Activated CD4-positive, alpha-beta T cell treated with anti-CD3 and anti-CD28 coated beads, Interleukin-2, amount 10 ng/mL, durations not matched to agents 7 days and 5 days (primary cell): Measurements from ENCODE around the gene KCNIP4. TPM values are rescaled to one million over a fixed set of nuclear protein-coding genes. Genes with fewer than 3 reads are reported as not detected.
"Not testable (repeated sequence)": the region's sequence is repeated elsewhere in the genome, so short reads cannot be mapped to it uniquely, and the experiment has no call there.

ENCODE experiments used
- CTCF ChIA-PET: fragments of 350-600 bp; sonication (Branson Sonifier 250); formaldehyde crosslinking; loops from one replicate; lab custom pipeline; 2021; ENCODE audit warnings: antibody characterized with exemption; lab: Charles Lee
- POLR2A ChIA-PET: fragments of 350-600 bp; sonication (Branson Sonifier 250); formaldehyde crosslinking; loops from one replicate; lab custom pipeline; 2021; ENCODE audit warnings: antibody characterized with exemption; lab: Charles Lee
- DNase-seq: peaks from one replicate; pipeline ENCODE4 v3.0.0-alpha.2; 2020
- H3K27ac Mint-ChIP-seq: one replicate; pipeline ENCODE4 v1.8.0; 2021; ENCODE audit warnings: mild to moderate bottlenecking, moderate library complexity, mixed read lengths
- H3K27me3 Mint-ChIP-seq: one replicate; pipeline ENCODE4 v1.8.0; 2021; ENCODE audit warnings: mixed read lengths
- H3K36me3 Mint-ChIP-seq: one replicate; pipeline ENCODE4 v1.8.0; 2021; ENCODE audit warnings: low read depth, mixed read lengths
- H3K4me1 Mint-ChIP-seq: one replicate; pipeline ENCODE4 v1.8.0; 2021; ENCODE audit warnings: mixed read lengths
- H3K4me3 Mint-ChIP-seq: one replicate; pipeline ENCODE4 v1.8.0; 2021; ENCODE audit warnings: mild to moderate bottlenecking, moderate library complexity, mixed read lengths
- H3K9me3 Mint-ChIP-seq: one replicate; pipeline ENCODE4 v1.8.0; 2021; ENCODE audit warnings: mixed read lengths
- total RNA-seq, 2 experiments: library from RNA; stranded (reverse); gene quantifications; one replicate each; pipeline ENCODE4 v1.2.3, GENCODE V29; 2021

The KCNIP4 gene
- total RNA-seq, 2 experiments from 2014 or later: not detected

DNA sequence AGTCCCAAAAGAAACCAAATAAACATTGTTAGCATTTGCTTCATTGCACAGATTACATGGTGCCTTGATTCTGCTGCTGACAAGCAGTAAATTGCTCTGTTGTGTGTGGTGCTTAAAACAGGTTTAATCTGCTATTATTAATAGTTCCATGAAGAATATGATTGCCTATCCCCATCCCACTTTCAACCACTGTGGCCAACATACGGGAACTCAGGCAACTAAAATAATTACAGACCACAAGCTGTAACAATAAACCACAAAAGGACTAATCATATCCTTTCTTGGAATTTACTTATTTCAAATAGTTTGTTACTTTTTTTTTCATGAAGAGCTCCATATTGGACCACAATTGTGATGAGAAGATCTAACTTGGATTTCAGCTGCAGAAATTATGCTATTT lies 1116.8 kb downstream of the KCNIP4 start:
- POLR2A ChIA-PET: no interaction called here
- H3K27me3 Mint-ChIP-seq: no peaks in the 10 kb centered on the region

DNA sequence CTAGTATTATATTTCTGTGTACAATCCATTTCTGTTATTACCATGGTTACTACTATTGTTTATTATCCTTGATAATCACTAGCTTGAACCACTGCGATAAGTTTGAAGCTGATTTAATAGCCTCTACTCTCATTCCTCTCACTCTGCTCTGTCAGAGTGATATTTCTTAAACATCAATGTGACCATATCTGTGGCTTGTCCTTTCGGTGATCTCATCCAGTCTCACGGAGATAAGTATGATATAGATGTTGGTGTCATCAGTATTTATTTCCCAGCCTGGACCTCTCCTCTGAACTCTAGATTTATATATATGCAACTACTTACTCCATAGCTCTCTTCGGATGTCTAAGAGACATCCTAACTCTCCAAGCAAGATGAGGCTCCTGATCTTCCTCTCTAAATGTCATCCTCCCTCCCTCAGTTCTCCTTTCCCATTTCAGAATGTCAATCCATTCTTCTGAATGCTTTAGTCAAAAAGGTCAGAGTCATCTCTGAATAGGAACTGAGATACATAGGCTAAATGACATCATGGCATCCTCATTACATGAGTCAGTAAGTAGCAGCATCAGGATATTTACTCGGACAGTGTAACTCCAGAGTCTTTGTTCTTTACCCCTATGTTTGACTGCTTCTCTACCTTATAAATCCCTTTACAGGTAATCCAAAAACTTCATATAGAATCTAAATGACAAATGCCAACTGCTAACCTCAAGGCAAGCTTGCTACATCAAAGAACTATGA lies 1118.8 kb downstream of the KCNIP4 start:
- Mint-ChIP-seq H3K27ac (no peak overlapping the region), H3K36me3 (no peaks in the 10 kb centered on the region), H3K4me1 (no peaks in the 10 kb centered on the region), H3K27me3 (no peaks in the 10 kb centered on the region), H3K9me3 (no peaks in the 10 kb centered on the region), H3K4me3 (no peak overlapping the region)
- DNase-seq: no peak
- POLR2A ChIA-PET: no interaction called here
- CTCF ChIA-PET: interaction anchor here (0.6 kb wide), 1 partner anchor 83 kb away, joined by 3 read pairs; no protein-coding TSS in a partner anchor

More for the DNA sequence above, 1116.8 kb downstream of the KCNIP4 start:
- Mint-ChIP-seq H3K4me3 (no peak overlapping the region), H3K4me1 (no peaks in the 10 kb centered on the region), H3K36me3 (no peaks in the 10 kb centered on the region), H3K27ac (no peak overlapping the region), H3K9me3 (no peaks in the 10 kb centered on the region)
- no peak for DNase-seq
- CTCF ChIA-PET: no interaction called here

DNA sequence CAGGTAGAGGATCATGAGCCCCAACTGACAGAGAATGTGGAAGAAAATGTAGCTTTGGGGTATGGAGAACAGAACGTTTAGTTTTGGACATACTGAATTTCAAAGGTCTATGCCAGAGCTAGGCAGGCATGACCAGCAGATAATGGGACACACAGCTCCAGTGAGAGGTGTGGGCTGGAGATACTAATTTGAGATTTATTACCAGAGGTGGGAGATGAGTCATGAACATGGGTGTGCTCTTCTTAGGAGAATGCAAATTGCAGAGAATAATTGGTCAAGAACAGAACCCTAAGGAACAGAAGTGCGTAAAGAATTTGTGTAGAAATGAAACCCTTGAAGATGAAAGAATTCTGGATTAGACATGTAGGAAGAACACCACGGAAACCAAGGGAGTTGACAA lies 1123.1 kb downstream of the KCNIP4 start:
- Mint-ChIP-seq H3K9me3 (no peaks in the 10 kb centered on the region), H3K27ac (no peak overlapping the region), H3K36me3 (no peaks in the 10 kb centered on the region), H3K27me3 (no peaks in the 10 kb centered on the region), H3K4me3 (no peak overlapping the region), H3K4me1 (no peaks in the 10 kb centered on the region)
- POLR2A ChIA-PET: no interaction called here
- CTCF ChIA-PET: no interaction called here
- no peak for DNase-seq

DNA sequence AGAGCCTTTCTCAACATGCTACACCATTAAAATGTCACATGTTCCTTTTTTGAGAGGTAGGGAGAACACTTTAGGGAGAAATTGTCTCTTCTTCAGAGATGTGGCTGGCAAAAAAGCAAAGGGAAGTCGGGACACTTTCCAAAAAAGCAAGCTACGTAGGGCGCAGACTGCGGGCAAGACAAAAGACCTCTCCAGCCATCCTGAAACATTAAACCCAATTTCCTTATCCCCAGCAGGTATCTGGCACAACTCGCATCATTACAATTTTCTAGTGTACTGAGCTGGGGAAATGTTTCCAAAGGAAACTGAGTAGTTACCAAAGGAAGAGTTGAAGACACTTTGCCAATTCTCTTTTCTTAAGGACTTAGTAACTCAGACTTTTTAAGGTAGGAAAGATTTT lies 1132.3 kb downstream of the KCNIP4 start:
- Mint-ChIP-seq H3K4me3 (no peak overlapping the region), H3K9me3 (peaks cover 4% of the 10 kb centered on the region), H3K27me3 (no peaks in the 10 kb centered on the region), H3K27ac (no peak overlapping the region), H3K4me1 (no peaks in the 10 kb centered on the region), H3K36me3 (no peaks in the 10 kb centered on the region)
- CTCF ChIA-PET: no interaction called here
- DNase-seq: no peak
- POLR2A ChIA-PET: no interaction called here

DNA sequence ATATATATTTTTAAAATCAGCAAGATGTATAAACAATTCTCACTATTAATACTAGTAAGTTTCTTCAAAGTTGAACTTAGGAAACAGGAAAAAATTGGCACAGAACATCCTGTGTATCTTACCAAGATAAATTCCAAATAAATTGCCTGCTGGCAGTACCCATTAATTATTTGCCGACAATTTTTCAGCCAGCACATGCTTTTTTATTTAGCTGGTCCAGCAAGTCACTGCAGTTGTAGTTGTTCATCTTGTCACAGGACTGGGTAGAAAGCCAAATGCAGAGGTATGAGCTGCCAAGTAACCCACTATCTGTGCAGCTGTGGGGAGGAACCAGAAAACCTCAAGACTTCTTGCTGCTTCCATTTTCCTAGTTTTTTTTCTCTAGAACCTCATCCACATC lies 1134.9 kb downstream of the KCNIP4 start:
- Mint-ChIP-seq H3K36me3 (no peaks in the 10 kb centered on the region), H3K9me3 (peaks cover 4% of the 10 kb centered on the region), H3K4me3 (no peak overlapping the region)

DNA sequence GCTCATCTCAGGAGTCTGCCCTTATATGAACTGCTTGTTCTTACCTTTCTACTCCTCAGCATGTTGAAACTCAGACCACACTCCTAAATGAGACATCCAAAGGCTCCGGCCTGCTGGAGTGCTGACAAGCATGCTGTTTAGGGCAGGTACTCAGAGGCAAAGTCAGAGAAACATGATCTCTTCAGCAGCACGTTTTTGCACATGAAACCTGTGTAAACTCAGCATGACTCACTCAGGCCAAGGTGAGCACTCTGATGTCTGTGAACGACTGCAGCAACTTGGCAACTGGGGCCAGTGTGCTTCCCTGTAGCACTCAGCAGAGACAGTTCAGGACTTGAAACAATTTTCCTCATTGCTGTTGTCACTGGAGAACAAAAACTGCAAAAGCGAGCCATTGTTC lies 1138.8 kb downstream of the KCNIP4 start:
- no peak for DNase-seq
- no peak overlapping the region for H3K27ac Mint-ChIP-seq
- H3K27me3 Mint-ChIP-seq: no peaks in the 10 kb centered on the region
- H3K36me3 Mint-ChIP-seq: no peaks in the 10 kb centered on the region
- H3K4me1 Mint-ChIP-seq: no peaks in the 10 kb centered on the region
- no peak overlapping the region for H3K4me3 Mint-ChIP-seq
- H3K9me3 Mint-ChIP-seq: no peaks in the 10 kb centered on the region
- ChIA-PET POLR2A (no interaction called here), CTCF (interaction anchor here (1.2 kb wide), 1 partner anchor 11 kb away, joined by 3 read pairs; no protein-coding TSS in a partner anchor)

More for the DNA sequence above, 1134.9 kb downstream of the KCNIP4 start:
- DNase-seq: no peak
- Mint-ChIP-seq H3K4me1 (no peaks in the 10 kb centered on the region), H3K27ac (no peak overlapping the region), H3K27me3 (no peaks in the 10 kb centered on the region)
- ChIA-PET CTCF (no interaction called here), POLR2A (no interaction called here)

DNA sequence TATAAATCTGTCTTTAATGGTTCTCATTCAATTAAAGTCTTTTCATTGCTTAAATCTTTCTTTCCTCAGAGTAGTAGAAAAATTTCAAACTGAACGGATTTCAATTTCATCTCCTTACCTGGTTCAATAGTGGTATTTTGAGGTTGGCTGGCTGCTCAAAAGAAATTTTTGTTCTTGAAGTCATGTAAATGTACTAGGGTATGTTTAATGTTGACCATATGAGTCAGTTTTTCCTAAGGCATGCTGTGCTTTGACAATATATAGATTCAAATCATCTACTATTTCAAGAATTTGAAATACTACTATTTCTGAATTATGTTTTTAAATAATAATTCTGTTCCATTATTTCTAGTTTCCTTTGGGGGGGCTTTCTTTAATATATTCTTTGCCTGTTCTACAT lies 1142.9 kb downstream of the KCNIP4 start:
- no peak overlapping the region for H3K4me3 Mint-ChIP-seq
- H3K36me3 Mint-ChIP-seq: no peaks in the 10 kb centered on the region
- CTCF ChIA-PET: no interaction called here
- no peaks in the 10 kb centered on the region for H3K4me1 Mint-ChIP-seq
- DNase-seq: no peak
- peaks cover 3% of the 10 kb centered on the region for H3K9me3 Mint-ChIP-seq
- no peak overlapping the region for H3K27ac Mint-ChIP-seq
- POLR2A ChIA-PET: no interaction called here
- H3K27me3 Mint-ChIP-seq: no peaks in the 10 kb centered on the region

DNA sequence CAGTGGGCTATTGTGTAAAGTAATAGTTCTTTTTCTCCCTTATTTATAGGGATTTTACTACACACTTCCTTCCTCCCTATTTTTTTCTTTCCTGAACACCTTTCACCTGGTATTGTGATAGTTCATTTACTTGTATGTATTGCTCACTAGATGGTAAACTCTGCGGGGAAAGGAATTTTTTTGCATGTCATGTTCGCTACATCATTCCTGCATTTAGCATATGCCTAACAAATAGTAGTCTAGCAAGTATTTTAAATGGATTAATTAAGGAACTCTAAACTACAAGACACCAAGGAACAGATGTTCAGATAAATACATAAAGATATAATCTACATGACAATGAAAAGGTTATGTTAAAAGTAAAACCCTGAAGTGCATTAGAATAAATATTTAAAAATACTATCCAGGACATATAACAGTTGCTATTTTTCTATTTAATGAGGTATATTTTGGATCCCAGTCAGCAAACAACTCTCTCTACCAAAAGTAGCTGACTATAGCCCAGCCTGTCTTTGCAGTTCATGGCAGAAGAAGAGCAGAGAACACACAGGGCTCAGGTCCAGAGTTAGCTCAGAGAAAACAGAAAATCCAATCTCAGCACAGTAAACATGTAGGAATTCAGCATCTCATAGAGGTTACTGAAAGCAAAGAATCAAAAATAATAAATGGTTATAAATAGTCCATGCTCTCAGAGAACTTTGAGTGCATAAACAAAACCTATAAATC lies 1160.5 kb downstream of the KCNIP4 start:
- Mint-ChIP-seq H3K4me3 (no peak overlapping the region), H3K4me1 (no peaks in the 10 kb centered on the region), H3K27ac (no peak overlapping the region), H3K36me3 (no peaks in the 10 kb centered on the region), H3K9me3 (peaks cover 6% of the 10 kb centered on the region), H3K27me3 (no peaks in the 10 kb centered on the region)
- ChIA-PET CTCF (no interaction called here), POLR2A (no interaction called here)
- no peak for DNase-seq

DNA sequence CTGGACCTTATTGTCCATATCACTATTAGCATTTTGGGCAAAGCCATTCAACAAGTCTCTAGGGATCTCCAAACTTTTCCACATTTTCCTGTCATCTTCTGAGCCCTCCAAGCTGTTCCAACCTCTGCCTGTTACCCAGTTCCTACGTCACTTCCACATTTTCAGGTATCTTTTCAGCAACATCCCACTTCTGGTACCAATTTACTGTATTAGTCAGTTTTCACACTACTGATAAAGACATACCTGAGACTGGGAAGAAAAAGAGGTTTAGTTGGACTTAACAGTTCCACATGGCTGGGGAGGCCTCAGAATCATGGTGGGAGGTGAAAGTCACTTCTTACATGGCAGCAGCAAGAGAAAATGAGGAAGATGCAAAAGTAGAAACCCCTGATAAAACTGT lies 1165.4 kb downstream of the KCNIP4 start:
- H3K4me1 Mint-ChIP-seq, POLR2A ChIA-PET, H3K4me3 Mint-ChIP-seq, DNase-seq, CTCF ChIA-PET, H3K36me3 Mint-ChIP-seq, H3K27ac Mint-ChIP-seq, H3K27me3 Mint-ChIP-seq: not testable (repeated sequence)
- peaks cover 14% of the 10 kb centered on the region for H3K9me3 Mint-ChIP-seq

DNA sequence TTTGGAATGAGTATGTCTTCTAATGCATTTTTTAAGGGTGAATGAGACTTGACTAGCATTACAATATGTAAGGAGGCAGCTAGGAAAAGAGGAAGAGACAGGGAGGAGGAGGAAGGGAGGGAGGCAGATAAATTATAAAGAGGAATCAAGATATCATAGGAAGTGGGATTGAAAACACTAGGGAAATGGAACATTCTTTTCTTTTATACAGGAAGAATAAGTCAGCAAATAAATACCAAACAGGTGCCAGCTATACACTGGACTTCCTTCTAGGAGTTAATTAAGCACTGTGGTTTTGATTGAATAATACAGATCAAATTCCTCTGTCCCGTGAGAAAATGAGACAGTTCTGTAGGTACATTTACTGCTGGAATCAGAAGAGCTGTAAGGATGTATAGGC lies 1169.7 kb downstream of the KCNIP4 start:
- Mint-ChIP-seq H3K9me3 (peaks cover 14% of the 10 kb centered on the region), H3K27ac (no peak overlapping the region), H3K27me3 (no peaks in the 10 kb centered on the region), H3K36me3 (no peaks in the 10 kb centered on the region), H3K4me3 (no peak overlapping the region), H3K4me1 (no peaks in the 10 kb centered on the region)
- POLR2A ChIA-PET: no interaction called here
- DNase-seq: no peak
- CTCF ChIA-PET: no interaction called here

DNA sequence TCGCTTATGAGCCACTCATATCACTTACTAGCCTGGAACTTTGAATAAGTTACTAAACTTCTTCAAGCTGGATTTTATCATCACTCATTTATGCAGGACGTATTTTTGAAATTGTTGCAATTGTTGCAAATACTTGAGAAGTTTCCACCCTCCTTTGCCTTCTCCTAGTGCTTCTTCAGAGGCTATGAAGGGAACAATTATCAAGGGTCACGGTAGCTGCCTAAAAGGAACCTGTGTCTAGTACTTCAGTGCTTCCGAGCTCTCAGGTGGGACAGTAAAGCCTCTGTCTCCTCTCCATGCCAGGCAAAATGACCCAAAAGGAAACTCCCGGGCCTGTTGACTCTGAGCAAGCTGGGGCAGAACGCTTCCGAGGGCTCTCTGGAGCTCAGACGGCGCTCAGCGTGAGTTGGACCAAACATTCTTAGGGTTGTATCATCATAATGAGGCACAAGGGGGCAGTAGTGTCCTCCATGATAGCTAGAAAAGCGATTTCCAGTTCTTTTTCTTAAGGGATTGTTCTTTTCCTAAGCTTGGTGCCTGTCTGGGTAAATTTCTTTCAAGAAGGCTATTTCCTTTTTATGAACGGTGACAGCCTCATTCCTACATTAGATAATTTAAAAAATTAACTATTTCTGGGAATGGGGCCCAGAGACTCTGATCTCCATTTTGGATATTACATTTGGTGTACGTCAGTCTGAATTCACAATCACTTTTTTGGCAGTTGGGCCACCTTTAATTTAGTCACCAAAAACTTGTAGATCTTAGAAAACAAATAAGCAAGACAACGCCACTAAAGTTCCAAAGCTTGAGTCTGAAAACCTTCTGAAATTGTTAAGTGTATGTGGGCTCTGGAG lies 1175.2 kb downstream of the KCNIP4 start:
- H3K4me3 Mint-ChIP-seq: no peak overlapping the region
- H3K36me3 Mint-ChIP-seq: no peaks in the 10 kb centered on the region
- H3K27me3 Mint-ChIP-seq: no peaks in the 10 kb centered on the region
- CTCF ChIA-PET: interaction anchor here (0.9 to 1.3 kb wide), 2 partner anchors 25 to 992 kb away, joined by 3 to 5 read pairs; no protein-coding TSS in a partner anchor
- H3K27ac Mint-ChIP-seq: no peak overlapping the region
- POLR2A ChIA-PET: no interaction called here
- peak; percentile 29 for DNase-seq
- H3K4me1 Mint-ChIP-seq: no peaks in the 10 kb centered on the region
- H3K9me3 Mint-ChIP-seq: no peaks in the 10 kb centered on the region

DNA sequence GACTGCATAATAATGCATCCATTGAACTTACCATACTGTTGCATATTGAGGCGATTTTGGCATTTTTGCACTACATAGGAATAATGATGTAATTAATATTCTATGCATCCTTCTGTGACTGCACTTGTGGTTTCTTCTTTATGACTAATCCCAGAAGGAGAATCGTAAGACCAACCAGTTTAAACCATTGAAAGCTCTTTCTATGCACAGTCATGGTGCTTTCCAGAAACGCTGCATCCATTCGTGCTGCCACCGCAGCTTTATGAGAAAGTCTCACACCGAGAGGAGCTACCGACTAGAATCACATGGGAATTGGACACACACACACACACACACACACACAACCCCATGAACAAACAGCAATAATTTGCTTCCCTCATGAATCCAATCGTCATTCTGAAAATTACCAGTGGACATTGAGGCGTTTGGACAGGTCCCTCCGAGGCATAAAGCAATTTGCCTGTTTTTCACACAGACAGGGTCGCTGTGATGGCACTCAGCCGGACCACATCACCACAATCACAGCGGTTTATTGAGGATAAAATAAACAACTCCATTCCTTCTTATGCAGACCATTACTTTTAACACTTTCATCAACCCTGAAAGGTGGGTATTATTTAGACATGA lies 1184.1 kb downstream of the KCNIP4 start:
- no peaks in the 10 kb centered on the region for H3K36me3 Mint-ChIP-seq
- no peak overlapping the region for H3K27ac Mint-ChIP-seq
- no peaks in the 10 kb centered on the region for H3K4me1 Mint-ChIP-seq
- H3K4me3 Mint-ChIP-seq: no peak overlapping the region
- H3K27me3 Mint-ChIP-seq: no peaks in the 10 kb centered on the region
- no peaks in the 10 kb centered on the region for H3K9me3 Mint-ChIP-seq
- DNase-seq: no peak
- ChIA-PET POLR2A (no interaction called here), CTCF (no interaction called here)
